Lower leg skin (tissue), 3 donors: Measurements from ENCODE around the gene SP1.

Experiments
- POLR2A ChIP-seq, 2 donors: fragments of 450-650 bp; IDR thresholded peaks; one replicate each; pipeline ENCODE4 v1.6.1; 2016 to 2017; ENCODE audit warnings: antibody characterized with exemption in 2 of 2, mild to moderate bottlenecking in 1 of 2, moderate library complexity in 1 of 2
- TF ChIP-seq, protein P1 (sequence below), 3 donors: fragments of 450-650 bp; IDR thresholded peaks; one replicate each; pipeline ENCODE4 v1.5.1; 2016; ENCODE audit warnings: antibody characterized with exemption in 3 of 3, mild to moderate bottlenecking in 3 of 3, moderate library complexity in 2 of 3

DNA sequence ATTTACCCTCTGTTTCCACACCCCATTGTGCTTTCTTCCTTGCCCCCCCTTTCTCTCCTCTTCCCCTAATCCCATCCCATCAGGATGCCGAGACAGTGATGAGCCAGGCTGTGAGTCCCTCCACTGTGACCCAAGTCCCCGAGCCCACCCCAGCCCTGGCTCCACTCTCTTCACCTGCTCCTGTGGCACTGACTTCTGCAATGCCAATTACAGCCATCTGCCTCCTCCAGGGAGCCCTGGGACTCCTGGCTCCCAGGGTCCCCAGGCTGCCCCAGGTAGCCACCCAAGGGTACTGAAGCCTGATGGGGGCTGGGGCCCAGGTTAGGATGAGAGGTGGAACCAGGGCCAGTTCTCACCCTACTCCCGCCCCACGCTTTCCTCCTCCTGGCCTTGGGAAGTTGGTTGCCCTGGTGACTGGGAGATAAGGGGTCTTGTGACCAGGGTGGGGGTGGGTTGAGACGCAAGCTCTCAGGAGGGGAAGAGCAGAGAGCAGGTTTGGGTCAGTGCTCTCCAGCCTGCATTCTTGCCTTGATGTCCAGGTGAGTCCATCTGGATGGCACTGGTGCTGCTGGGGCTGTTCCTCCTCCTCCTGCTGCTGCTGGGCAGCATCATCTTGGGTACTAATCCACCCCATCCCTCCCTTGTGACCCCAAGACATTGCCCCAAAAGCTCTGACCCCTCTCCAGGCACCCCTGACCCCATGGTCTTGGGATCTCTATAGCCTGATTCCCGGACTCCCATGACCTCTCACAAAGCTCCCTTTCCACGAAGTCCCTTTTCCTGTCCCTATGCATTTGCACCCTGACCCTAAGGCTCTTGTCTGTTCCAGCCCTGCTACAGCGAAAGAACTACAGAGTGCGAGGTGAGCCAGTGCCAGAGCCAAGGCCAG lies 44.9 kb downstream of the SP1 start:
- no peak for TF ChIP-seq POLR2A (IDR thresholded peaks at IDR 0.05)
- TF ChIP-seq, protein P1, sequence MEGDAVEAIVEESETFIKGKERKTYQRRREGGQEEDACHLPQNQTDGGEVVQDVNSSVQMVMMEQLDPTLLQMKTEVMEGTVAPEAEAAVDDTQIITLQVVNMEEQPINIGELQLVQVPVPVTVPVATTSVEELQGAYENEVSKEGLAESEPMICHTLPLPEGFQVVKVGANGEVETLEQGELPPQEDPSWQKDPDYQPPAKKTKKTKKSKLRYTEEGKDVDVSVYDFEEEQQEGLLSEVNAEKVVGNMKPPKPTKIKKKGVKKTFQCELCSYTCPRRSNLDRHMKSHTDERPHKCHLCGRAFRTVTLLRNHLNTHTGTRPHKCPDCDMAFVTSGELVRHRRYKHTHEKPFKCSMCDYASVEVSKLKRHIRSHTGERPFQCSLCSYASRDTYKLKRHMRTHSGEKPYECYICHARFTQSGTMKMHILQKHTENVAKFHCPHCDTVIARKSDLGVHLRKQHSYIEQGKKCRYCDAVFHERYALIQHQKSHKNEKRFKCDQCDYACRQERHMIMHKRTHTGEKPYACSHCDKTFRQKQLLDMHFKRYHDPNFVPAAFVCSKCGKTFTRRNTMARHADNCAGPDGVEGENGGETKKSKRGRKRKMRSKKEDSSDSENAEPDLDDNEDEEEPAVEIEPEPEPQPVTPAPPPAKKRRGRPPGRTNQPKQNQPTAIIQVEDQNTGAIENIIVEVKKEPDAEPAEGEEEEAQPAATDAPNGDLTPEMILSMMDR (IDR thresholded peaks at IDR 0.05), result no peak
